ENCODE data around the gene DNM3.
"Not testable (repeated sequence)": the region's sequence is repeated elsewhere in the genome, so short reads cannot be mapped to it uniquely, and the experiment has no call there.

DNM3 gene

GRCh38 chr1:172051898-172052297, 210.6 kb downstream of the DNM3 start:
- no peak for DNase-seq

GRCh38 chr1:172054172-172054571, 212.9 kb downstream of the DNM3 start:
- DNase-seq, result no peak

- not testable (repeated sequence) for DNase-seq
Observed at GRCh38 chr1:172055816-172056419, 214.6 kb downstream of the DNM3 start.

- DNase-seq, result no peak
Observed at GRCh38 chr1:172068334-172068733, 227.0 kb downstream of the DNM3 start.

- no peak for DNase-seq
Observed at GRCh38 chr1:172069051-172069450, 227.8 kb downstream of the DNM3 start.

GRCh38 chr1:172069534-172069933, 228.2 kb downstream of the DNM3 start:
- DNase-seq, result no peak

- no peak for DNase-seq
Observed at GRCh38 chr1:172070055-172070454, 228.8 kb downstream of the DNM3 start.

GRCh38 chr1:172071746-172072145, 230.4 kb downstream of the DNM3 start:
- DNase-seq, result no peak

- not testable (repeated sequence) for DNase-seq
Observed at GRCh38 chr1:172079859-172080258, 238.6 kb downstream of the DNM3 start.

GRCh38 chr1:172083191-172083590, 241.9 kb downstream of the DNM3 start:
- no peak for DNase-seq

- no peak for DNase-seq
Observed at GRCh38 chr1:172084876-172085275, 243.6 kb downstream of the DNM3 start.

- DNase-seq, result no peak
Observed at GRCh38 chr1:172085317-172085716, 244.0 kb downstream of the DNM3 start.

- no peak for DNase-seq
Observed at GRCh38 chr1:172086137-172086536, 244.8 kb downstream of the DNM3 start.

- no peak for DNase-seq
Observed at GRCh38 chr1:172088256-172088655, 247.0 kb downstream of the DNM3 start.

- peak; percentile 66 for DNase-seq
Observed at GRCh38 chr1:172089768-172090510, 248.6 kb downstream of the DNM3 start.

GRCh38 chr1:172090511-172090817, 249.2 kb downstream of the DNM3 start:
- DNase-seq, result no peak

GRCh38 chr1:172095846-172096245, 254.5 kb downstream of the DNM3 start:
- DNase-seq, result no peak

GRCh38 chr1:172105230-172105629, 263.9 kb downstream of the DNM3 start:
- DNase-seq, result no peak

- no peak for DNase-seq
Observed at GRCh38 chr1:172107316-172107975, 266.1 kb downstream of the DNM3 start.

- no peak for DNase-seq
Observed at GRCh38 chr1:172108161-172108893, 267.0 kb downstream of the DNM3 start.

- no peak for DNase-seq
Observed at GRCh38 chr1:172109359-172109758, 268.1 kb downstream of the DNM3 start.

- DNase-seq, result no peak
Observed at GRCh38 chr1:172112576-172112975, 271.3 kb downstream of the DNM3 start.

GRCh38 chr1:172117800-172118199, 276.5 kb downstream of the DNM3 start:
- peak; percentile 7 for DNase-seq

GRCh38 chr1:172118618-172119017, 277.3 kb downstream of the DNM3 start:
- no peak for DNase-seq

Data from stimulated activated CD4-positive, alpha-beta T cell treated with anti-CD3 and anti-CD28 coated beads, Interleukin-15, amount 100 ng/mL, for 24 hours (primary cell).